Neural progenitor cell (in vitro differentiated cells): ENCODE measurements around the gene NODAL.

Experiments
- EZH2 ChIP-seq: fragments of 200-600 bp; sonication (generic); IDR thresholded peaks from 2 replicates; pipeline ENCODE4 v1.6.1; 2017; ENCODE audit warnings: antibody characterized with exemption, mild to moderate bottlenecking, moderate library complexity
- TF ChIP-seq, protein P1 (sequence below): fragments of 200-600 bp; sonication (generic); IDR thresholded peaks from 2 replicates; pipeline ENCODE4 v1.5.1; 2017; ENCODE audit warnings: antibody characterized with exemption, mild to moderate bottlenecking

DNA sequence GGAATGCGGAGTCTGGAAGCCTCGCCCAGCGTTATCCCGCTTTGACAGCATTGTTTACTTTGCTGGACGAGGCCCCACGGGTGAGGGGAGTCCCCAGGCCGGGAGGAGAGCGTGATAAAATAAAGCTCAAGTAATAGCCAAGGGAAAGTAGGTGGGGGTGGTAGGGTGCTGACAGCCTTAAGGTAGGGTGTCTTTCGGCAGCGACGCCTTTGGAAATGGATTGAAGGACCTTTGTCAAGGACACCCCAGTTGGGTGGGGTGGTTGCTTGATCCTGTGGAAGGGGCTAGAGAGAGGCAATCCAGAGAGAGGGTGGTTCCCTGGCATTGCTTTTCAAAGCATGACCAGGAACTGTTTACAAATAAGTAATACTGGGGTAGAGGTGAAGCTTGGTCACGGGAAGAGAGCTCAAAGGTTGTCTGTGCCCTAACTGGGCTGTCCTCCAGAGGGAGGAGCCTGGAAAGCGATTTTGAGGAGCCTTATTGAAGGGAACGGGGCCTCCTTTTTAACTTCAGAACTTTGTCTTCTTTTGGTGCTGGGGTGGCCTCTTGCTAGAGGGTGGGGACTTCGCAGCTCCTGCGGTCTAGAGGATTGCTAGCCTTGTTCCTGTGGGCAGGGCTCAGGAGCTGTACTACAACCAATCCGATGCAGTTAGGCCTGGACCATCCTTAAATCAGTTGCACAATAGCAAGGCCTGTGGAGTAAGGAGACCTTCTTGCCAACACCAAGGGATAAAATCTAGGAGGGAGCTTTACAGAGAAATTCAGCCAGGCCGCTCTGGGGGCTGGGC is 36.2 kb downstream of the NODAL start:
- TF ChIP-seq, protein P1, sequence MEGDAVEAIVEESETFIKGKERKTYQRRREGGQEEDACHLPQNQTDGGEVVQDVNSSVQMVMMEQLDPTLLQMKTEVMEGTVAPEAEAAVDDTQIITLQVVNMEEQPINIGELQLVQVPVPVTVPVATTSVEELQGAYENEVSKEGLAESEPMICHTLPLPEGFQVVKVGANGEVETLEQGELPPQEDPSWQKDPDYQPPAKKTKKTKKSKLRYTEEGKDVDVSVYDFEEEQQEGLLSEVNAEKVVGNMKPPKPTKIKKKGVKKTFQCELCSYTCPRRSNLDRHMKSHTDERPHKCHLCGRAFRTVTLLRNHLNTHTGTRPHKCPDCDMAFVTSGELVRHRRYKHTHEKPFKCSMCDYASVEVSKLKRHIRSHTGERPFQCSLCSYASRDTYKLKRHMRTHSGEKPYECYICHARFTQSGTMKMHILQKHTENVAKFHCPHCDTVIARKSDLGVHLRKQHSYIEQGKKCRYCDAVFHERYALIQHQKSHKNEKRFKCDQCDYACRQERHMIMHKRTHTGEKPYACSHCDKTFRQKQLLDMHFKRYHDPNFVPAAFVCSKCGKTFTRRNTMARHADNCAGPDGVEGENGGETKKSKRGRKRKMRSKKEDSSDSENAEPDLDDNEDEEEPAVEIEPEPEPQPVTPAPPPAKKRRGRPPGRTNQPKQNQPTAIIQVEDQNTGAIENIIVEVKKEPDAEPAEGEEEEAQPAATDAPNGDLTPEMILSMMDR: no peak
- no peak for TF ChIP-seq EZH2
